ENCODE measurements around the gene CHST13.

The CHST13 gene

GRCh38 chr3:126542340-126543241, 18.6 kb downstream of the CHST13 start:
- DNase-seq (ENCODE audit: low read depth) = no peak

GRCh38 chr3:126543457-126544061, 19.6 kb downstream of the CHST13 start:
- DNase-seq (ENCODE audit: low read depth) = no peak

GRCh38 chr3:126544596-126545281, 20.8 kb downstream of the CHST13 start:
- DNase-seq (ENCODE audit: low read depth) = no peak

- DNase-seq (ENCODE audit: low read depth) = no peak
Observed at GRCh38 chr3:126545544-126545943, 21.6 kb downstream of the CHST13 start.

- DNase-seq (ENCODE audit: low read depth) = no peak
Observed at GRCh38 chr3:126546013-126546412, 22.1 kb downstream of the CHST13 start.

- DNase-seq (ENCODE audit: low read depth) = no peak
Observed at GRCh38 chr3:126546549-126547239, 22.7 kb downstream of the CHST13 start.

GRCh38 chr3:126547721-126548120, 23.8 kb downstream of the CHST13 start:
- no peak for DNase-seq (ENCODE audit: low read depth)

GRCh38 chr3:126548556-126549466, 24.9 kb downstream of the CHST13 start:
- DNase-seq (ENCODE audit: low read depth) = no peak

GRCh38 chr3:126549861-126550487, 26.0 kb downstream of the CHST13 start:
- DNase-seq (ENCODE audit: low read depth) = no peak

GRCh38 chr3:126550488-126551051, 26.6 kb downstream of the CHST13 start:
- no peak for DNase-seq (ENCODE audit: low read depth)

GRCh38 chr3:126551121-126551838, 27.3 kb downstream of the CHST13 start:
- no peak for DNase-seq (ENCODE audit: low read depth)

- no peak for DNase-seq (ENCODE audit: low read depth)
Observed at GRCh38 chr3:126551839-126552687, 28.1 kb downstream of the CHST13 start.

- no peak for DNase-seq (ENCODE audit: low read depth)
Observed at GRCh38 chr3:126552688-126553283, 28.8 kb downstream of the CHST13 start.

- DNase-seq (ENCODE audit: low read depth) = no peak
Observed at GRCh38 chr3:126553284-126554084, 29.5 kb downstream of the CHST13 start.

- no peak for DNase-seq (ENCODE audit: low read depth)
Observed at GRCh38 chr3:126554560-126555525, 30.9 kb downstream of the CHST13 start.

Measured in CMK (cell line).